ENCODE data around the gene CILP2. TPM values are rescaled to one million over a fixed set of nuclear protein-coding genes. Genes with fewer than 3 reads are reported as not detected.

The CILP2 gene
- total and polyA plus RNA-seq, 2 of the 8 experiments (the other 6 are each of a cell fraction or from before 2014, with no cell fraction given), result 4.4 to 5.8 TPM

DNA sequence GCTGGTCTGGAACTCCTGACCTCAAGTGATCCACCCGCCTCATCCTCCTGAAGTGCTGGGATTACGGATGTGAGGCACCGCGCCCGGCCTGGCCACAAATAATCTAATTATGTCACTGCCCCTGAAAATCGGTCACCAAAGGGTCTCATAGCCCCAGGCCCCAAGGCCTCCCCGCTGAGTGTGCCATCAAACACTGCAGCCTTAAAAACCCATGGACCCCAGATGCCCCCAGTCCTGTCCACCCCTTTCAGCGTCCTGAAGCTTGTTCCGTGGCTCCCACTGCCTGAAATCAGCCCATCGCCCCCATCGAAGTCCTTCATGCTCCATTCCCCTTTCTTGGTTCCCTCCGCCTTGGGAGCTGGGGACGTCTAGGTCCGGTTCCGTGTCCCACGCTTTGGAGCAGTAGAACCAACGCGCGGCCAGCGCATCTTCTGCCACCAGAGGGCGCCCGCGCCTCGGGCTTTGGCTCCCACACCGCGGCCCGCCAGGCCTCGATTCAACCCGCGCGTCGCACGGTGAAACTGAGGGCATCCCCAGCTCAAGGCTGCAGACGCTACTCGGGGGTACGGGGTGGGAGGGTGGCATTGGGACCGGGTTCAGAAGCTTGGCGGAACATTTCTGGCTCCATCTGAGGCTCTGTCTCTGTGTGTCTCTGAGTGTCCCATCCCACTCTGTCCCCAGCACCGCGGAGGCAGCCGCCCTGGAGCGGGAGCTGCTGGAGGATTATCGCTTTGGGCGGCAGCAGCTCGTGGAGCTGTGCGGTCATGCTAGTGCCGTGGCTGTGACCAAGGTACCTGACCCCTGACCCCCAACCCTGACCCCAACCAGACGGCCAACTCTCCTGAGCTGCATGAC lies 5.9 kb upstream of the CILP2 start (continued):
- TF ChIP-seq CHD7 (IDR thresholded peaks at IDR 0.05; ENCODE audit: insufficient replicate concordance, low read length) (no peak), EGR1 (IDR thresholded peaks at IDR 0.05; ENCODE audit: borderline replicate concordance, low read depth, low read length) (no peak), GABPA (IDR thresholded peaks at IDR 0.05; ENCODE audit: borderline replicate concordance, insufficient read depth, low read length) (peak; percentile 82; the same call in 1 of the 2 replicates), EP300 (IDR thresholded peaks at IDR 0.05; ENCODE audit: borderline replicate concordance in 1 of 2, low read depth in 2 of 2, low read length in 2 of 2) (no peak), MAFK (IDR thresholded peaks at IDR 0.05; ENCODE audit: low read depth, low read length) (no peak), JUND (IDR thresholded peaks at IDR 0.05; ENCODE audit: low read length) (no peak), SUZ12 (IDR thresholded peaks at IDR 0.05; ENCODE audit: low read length) (no peak), TBP (IDR thresholded peaks at IDR 0.05; ENCODE audit: low read depth, low read length) (no peak), BACH1 (IDR thresholded peaks at IDR 0.05; ENCODE audit: low read length) (peak; percentile 36; the same call in 1 of the 2 replicates), SRF (IDR thresholded peaks at IDR 0.05; ENCODE audit: low read depth, low read length) (no peak)

Data from H1 (cell line).